MM.1S (cell line): Measurements from ENCODE around the gene DCHS1.
A peak's percentile ranks its signal among the peaks of the same experiment; 100 is the strongest.

Experiments used
- DNase-seq: peaks from one replicate; pipeline ENCODE4 v3.0.0-alpha.2; 2015
- H2AFZ ChIP-seq: fragments of 300-600 bp; sonication (generic); 2 replicates; pipeline ENCODE4 v1.6.0; 2016; ENCODE audit warnings: antibody characterized with exemption, low read length
- H3F3A ChIP-seq: fragments of 300-600 bp; sonication (generic); 2 replicates; pipeline ENCODE4 v1.6.1; 2016; ENCODE audit warnings: mild to moderate bottlenecking, antibody characterized with exemption, low read length, moderate library complexity, mixed read lengths; ENCODE audit not compliant: insufficient read depth
- H3K27ac ChIP-seq: fragments of 300-600 bp; sonication (generic); 2 replicates; pipeline ENCODE4 v1.5.1; 2016; ENCODE audit warnings: mild to moderate bottlenecking, low read length
- H3K27me3 ChIP-seq: fragments of 300-600 bp; sonication (generic); replicated peaks from 2 replicates; pipeline ENCODE4 v1.6.0; 2016; ENCODE audit warnings: low read length; ENCODE audit not compliant: insufficient read depth
- H3K36me3 ChIP-seq: fragments of 300-600 bp; sonication (generic); replicated peaks from 2 replicates; pipeline ENCODE4 v1.6.1; 2016; ENCODE audit warnings: mild to moderate bottlenecking, low read length, mixed read lengths; ENCODE audit not compliant: insufficient read depth
- H3K4me1 ChIP-seq: fragments of 300-600 bp; sonication (generic); 2 replicates; pipeline ENCODE4 v1.6.1; 2016; ENCODE audit warnings: low read length, mixed read lengths
- H3K4me2 ChIP-seq: fragments of 300-600 bp; sonication (generic); 2 replicates; pipeline ENCODE4 v1.6.0; 2016; ENCODE audit warnings: low read depth, low read length
- H3K4me3 ChIP-seq: fragments of 300-600 bp; sonication (generic); 2 replicates; pipeline ENCODE4 v1.5.1; 2016; ENCODE audit warnings: low read length, mixed read lengths
- H3K79me2 ChIP-seq: fragments of 300-600 bp; sonication (generic); 2 replicates; pipeline ENCODE4 v1.6.1; 2016; ENCODE audit warnings: mixed run types, low read length, mixed read lengths
- H3K9ac ChIP-seq: fragments of 300-600 bp; sonication (generic); 2 replicates; pipeline ENCODE4 v1.6.1; 2016; ENCODE audit warnings: low read length, mixed read lengths
- H3K9me2 ChIP-seq: fragments of 300-600 bp; sonication (generic); replicated peaks from 2 replicates; pipeline ENCODE4 v1.6.1; 2016; ENCODE audit warnings: mild to moderate bottlenecking, low read length, mixed read lengths; ENCODE audit not compliant: insufficient read depth
- H3K9me3 ChIP-seq: fragments of 300-600 bp; sonication (generic); replicated peaks from 2 replicates; pipeline ENCODE4 v1.6.1; 2016; ENCODE audit warnings: mild to moderate bottlenecking, low read length, mixed read lengths; ENCODE audit not compliant: insufficient read depth
- H4K20me1 ChIP-seq: fragments of 300-600 bp; sonication (generic); 2 replicates; pipeline ENCODE4 v1.6.1; 2016; ENCODE audit warnings: mild to moderate bottlenecking, low read length, moderate library complexity, mixed read lengths; ENCODE audit not compliant: insufficient read depth
- EZH2 ChIP-seq: fragments of 300-600 bp; sonication (generic); optimal IDR thresholded peaks from 2 replicates; pipeline ENCODE3; 2017; ENCODE audit warnings: low read depth, mild to moderate bottlenecking, antibody characterized with exemption, low read length, mixed read lengths
- EZH2phosphoT487 ChIP-seq: fragments of 300-600 bp; sonication (generic); IDR thresholded peaks from 2 replicates; pipeline ENCODE4 v1.6.1; 2018; ENCODE audit warnings: antibody characterized with exemption, low read length
- TF ChIP-seq, protein P1 (sequence below): fragments of 300-600 bp; sonication (generic); IDR thresholded peaks from 2 replicates; pipeline ENCODE4 v1.5.1; 2016; ENCODE audit warnings: antibody characterized with exemption, low read length, mixed read lengths

Gene DCHS1

GRCh38 chr11:6627762-6628241 is 27.8 kb downstream of the DCHS1 start:
- Histone ChIP-seq H3F3A (no peaks in the 10 kb centered on the region), H3K36me3 (no peaks in the 10 kb centered on the region), H3K79me2 (no peaks in the 10 kb centered on the region), H3K27me3 (no peaks in the 10 kb centered on the region), H3K9me3 (no peaks in the 10 kb centered on the region), H3K4me2 (peak overlapping the region; percentile 44), H4K20me1 (no peaks in the 10 kb centered on the region), H3K4me1 (peaks cover 6% of the 10 kb centered on the region), H3K9me2 (no peaks in the 10 kb centered on the region), H2AFZ (peak overlapping the region; percentile 47), H3K4me3 (peak overlapping the region; percentile 17; the same call in 1 of the 2 replicates), H3K27ac (no peak overlapping the region), H3K9ac (no peak overlapping the region)
- DNase-seq = peak; percentile 57
- TF ChIP-seq EZH2 = no peak
- TF ChIP-seq, protein P1, sequence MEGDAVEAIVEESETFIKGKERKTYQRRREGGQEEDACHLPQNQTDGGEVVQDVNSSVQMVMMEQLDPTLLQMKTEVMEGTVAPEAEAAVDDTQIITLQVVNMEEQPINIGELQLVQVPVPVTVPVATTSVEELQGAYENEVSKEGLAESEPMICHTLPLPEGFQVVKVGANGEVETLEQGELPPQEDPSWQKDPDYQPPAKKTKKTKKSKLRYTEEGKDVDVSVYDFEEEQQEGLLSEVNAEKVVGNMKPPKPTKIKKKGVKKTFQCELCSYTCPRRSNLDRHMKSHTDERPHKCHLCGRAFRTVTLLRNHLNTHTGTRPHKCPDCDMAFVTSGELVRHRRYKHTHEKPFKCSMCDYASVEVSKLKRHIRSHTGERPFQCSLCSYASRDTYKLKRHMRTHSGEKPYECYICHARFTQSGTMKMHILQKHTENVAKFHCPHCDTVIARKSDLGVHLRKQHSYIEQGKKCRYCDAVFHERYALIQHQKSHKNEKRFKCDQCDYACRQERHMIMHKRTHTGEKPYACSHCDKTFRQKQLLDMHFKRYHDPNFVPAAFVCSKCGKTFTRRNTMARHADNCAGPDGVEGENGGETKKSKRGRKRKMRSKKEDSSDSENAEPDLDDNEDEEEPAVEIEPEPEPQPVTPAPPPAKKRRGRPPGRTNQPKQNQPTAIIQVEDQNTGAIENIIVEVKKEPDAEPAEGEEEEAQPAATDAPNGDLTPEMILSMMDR = no peak
- no peak for TF ChIP-seq EZH2phosphoT487

DNA sequence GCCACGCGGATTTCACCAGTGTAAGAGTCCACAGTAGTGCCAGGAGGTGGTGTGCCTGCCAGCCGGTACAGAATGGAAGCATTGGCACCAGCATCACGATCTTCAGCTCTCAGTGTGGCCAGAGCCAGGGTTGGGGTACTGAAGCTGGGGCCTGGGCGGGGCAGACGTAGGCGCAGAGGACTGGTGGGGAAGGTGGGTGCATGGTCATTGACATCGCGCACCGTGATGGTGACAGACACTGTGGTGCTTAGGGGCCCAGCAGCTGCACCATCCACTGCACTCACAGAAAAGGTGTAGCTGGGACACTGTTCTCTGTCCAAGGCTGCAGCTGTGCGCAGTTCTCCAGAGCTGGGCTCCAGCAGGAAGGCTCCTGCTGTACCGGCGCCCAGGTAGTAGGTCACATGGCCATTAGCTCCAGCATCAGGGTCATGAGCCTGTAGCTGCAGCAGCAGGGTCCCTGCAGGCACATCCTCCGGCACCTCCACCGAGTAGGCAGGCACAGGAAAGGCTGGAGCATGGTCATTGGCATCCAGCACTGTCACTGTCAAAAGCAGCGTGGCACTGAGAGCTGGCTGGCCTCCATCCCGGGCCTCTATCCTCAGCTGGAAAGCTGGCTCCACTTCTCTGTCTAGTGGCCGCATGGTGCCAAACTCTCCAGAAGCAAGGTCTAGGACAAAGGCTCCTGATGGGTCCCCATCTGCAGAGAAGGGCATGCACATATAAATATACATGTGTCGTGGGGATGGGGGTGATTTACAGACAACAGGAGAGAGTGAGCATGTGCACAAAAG is 28.4 kb downstream of the DCHS1 start:
- no peaks in the 10 kb centered on the region for H4K20me1 ChIP-seq
- no peaks in the 10 kb centered on the region for H3K36me3 ChIP-seq
- peak overlapping the region; percentile 47 for H2AFZ ChIP-seq
- H3K27me3 ChIP-seq = no peaks in the 10 kb centered on the region
- H3K9me2 ChIP-seq = no peaks in the 10 kb centered on the region
- no peak overlapping the region for H3K9ac ChIP-seq
- no peaks in the 10 kb centered on the region for H3F3A ChIP-seq
- H3K9me3 ChIP-seq = no peaks in the 10 kb centered on the region
- no peak for DNase-seq
- H3K79me2 ChIP-seq = no peaks in the 10 kb centered on the region
- H3K4me2 ChIP-seq = peak overlapping the region; percentile 44
- peak overlapping the region; percentile 17; the same call in 1 of the 2 replicates for H3K4me3 ChIP-seq
- TF ChIP-seq, protein P1 = no peak
- no peak for TF ChIP-seq EZH2phosphoT487
- TF ChIP-seq EZH2 = no peak
- H3K4me1 ChIP-seq = peaks cover 13% of the 10 kb centered on the region
- no peak overlapping the region for H3K27ac ChIP-seq

- Histone ChIP-seq H3K9me2 (no peaks in the 10 kb centered on the region), H2AFZ (no peak overlapping the region), H4K20me1 (no peaks in the 10 kb centered on the region), H3K9me3 (no peaks in the 10 kb centered on the region), H3K79me2 (no peaks in the 10 kb centered on the region), H3K4me3 (no peak overlapping the region), H3K4me2 (no peak overlapping the region), H3K4me1 (peaks cover 17% of the 10 kb centered on the region), H3K36me3 (no peaks in the 10 kb centered on the region), H3F3A (no peaks in the 10 kb centered on the region), H3K9ac (no peak overlapping the region), H3K27me3 (no peaks in the 10 kb centered on the region), H3K27ac (no peak overlapping the region)
- no peak for TF ChIP-seq EZH2
- TF ChIP-seq, protein P1 = no peak
- TF ChIP-seq EZH2phosphoT487 = no peak
- no peak for DNase-seq
These were observed 29.7 kb downstream of the DCHS1 start for GRCh38 chr11:6625832-6626420.
